ENCODE measurements around the gene PAPPA2.
A peak's percentile ranks its signal among the peaks of the same experiment; 100 is the strongest.

PAPPA2 gene

DNA sequence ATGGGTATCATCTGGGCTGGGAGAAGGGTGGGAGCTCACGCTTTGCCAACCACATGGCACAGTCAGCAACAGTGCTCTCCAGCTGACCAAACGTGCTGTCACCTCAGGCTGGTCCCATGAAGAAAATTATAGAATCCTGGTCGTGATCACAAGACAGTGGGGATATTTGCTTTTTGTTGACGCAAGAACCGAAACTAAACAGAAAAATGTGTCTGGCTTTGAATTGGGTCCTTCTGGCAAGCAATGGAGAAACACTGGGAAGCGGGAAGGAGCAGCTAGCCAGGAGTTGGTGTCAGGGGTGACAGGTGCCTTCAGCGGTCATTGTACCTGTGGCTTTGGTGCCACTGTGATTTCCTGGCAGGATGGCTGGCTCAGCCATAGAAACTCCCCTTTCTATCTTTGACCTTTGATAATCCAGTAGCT is 304.8 kb downstream of the PAPPA2 start:
- peak; percentile 16 for DNase-seq (ENCODE audit: low spot score)

DNA sequence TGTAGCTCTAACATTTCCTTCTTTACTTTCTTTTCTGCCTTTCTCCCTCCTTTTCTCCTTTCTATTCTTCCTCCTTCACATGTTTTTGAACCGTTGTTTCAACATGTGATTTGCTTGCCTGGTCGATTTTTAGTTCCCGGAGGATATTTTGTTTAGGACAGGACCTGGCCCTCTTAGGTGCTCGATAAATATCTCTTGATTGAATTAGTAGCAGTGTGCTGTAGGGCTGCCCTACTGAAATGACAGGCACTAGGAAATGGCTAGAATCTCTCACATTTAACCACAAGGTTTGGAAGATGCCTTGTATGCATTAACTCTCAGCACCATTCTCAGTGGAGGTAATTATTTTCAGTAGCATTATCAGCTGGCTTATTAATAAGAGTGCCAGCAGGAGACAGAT is 305.6 kb downstream of the PAPPA2 start:
- DNase-seq (ENCODE audit: low spot score), result no peak

DNA sequence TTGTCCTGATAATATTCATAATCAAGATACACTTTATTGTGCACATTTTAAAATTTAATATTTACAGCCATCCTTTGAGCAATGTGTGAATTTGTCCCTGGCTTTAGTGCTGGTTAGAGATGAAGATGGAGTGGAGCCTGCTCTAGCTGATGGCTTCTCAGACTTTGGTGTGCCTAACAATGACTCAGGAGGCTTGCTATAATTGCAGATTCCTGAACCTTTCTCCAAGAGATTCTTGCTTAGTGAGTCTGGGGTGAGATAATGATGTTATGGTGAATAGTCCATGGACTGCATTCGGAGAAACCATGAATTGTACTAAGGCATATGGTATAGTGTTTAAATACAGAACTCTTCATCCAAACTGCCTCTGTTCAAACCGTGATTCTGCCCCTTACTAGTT is 307.1 kb downstream of the PAPPA2 start:
- peak; percentile 56 for DNase-seq (ENCODE audit: low spot score)

DNA sequence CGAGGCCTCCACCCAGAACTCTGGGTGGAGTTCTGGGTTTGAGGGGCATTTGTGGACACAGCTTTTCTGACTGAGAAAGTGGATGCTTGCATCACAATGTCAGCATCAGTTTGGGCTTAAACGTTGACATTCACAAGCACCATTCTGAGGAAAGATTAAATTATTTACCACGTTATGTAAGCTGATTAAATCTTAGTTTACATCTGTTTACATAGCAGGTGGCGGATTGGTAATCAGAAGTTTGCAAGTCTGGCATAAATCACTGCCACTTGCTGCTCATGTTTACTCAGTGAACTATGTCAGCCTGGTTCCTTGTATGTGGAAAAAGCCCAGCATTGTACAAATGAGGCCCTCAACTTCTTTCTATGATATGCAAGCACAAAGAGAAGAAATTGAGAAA is 310.1 kb downstream of the PAPPA2 start:
- DNase-seq (ENCODE audit: low spot score), result no peak

DNA sequence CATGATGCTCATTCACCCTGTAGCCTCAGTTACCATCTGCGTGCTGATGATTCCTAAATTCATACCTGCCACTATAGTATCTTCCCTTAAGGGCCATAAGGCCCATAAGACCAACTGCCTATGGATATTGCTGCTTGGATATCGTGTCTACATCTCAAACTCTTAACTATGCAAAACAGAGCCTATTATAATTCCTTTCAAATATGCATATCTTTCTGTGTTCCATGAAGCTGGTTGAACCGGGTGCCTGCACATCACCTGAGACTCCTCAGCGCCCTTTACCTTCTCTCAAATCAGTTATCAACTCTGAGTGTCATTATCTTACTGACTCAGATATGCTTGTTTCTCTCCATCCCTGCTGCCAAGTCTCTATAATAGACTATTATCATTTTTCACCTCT is 311.2 kb downstream of the PAPPA2 start:
- no peak for DNase-seq (ENCODE audit: low spot score)

DNA sequence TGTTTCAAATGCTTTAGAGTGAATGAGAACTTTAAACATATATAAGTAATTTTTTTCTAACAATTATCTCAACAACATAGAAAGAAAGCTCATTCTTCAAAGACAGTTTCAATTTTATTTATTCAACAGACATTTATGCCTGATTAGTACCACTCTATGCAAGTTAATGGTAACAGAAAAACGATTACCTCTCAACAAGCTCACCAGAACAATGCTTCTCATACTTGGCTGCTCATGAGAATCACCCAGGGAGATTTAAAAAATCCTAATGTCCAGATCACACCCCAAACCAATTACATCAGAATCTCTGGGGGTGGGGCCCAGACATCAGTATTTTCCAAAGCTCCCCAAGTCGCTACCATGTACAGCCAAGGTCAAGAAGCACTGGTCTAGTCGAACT is 312.4 kb downstream of the PAPPA2 start:
- no peak for DNase-seq (ENCODE audit: low spot score)

DNA sequence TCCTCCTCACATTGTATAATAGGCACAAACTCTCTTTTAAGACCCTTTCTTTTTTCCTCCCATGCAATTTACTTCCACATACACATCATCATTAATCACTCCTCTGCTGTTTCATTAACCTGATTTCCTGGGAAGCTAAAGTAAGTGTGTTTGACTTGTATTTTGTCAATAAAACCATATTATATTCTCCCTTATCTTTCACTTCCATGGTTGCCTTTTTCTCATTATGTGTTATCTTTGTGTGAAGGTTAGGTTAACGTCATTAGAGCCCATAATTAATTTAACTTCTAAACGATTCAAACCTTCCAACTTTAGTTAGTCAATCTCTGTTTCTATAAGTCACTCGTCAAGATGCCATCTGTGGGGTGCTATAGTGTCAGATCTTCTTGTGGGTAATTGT is 313.0 kb downstream of the PAPPA2 start:
- DNase-seq (ENCODE audit: low spot score), result no peak

DNA sequence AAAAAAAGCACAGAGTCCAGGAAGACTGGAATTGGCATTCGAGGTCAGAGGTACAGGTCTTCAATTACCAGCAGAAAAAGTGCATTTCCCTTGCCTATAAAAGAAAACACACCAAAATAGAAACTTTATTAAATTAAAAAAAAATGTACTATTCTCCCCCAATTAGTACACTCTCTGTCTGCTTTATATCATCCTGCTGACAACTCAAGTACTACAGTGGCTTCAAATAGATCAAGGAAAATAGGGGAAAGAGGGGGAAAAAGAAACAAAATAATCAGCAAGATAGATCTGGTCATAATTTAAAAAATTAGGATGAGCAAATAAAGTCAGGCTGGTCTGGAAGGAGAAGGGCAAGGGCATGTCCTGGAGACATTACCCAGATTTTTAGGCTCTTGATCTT is 315.1 kb downstream of the PAPPA2 start:
- no peak for DNase-seq (ENCODE audit: low spot score)

DNA sequence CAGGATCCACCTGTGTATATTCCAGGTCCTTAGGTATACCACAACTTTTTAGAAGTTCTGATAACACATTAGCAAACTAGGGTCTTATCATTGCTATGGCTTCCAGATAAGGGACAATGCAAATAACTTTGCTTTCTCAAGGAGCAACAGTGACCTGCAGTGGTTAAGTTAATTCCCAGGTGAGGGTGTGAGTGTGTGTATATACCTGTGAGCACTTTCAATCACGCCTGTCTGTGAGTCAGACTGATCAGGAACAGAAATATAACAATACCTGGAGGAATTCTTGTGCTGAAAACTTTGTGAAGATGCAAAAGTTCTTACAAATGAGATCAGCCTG is 317.0 kb downstream of the PAPPA2 start:
- DNase-seq (ENCODE audit: low spot score), result no peak

DNA sequence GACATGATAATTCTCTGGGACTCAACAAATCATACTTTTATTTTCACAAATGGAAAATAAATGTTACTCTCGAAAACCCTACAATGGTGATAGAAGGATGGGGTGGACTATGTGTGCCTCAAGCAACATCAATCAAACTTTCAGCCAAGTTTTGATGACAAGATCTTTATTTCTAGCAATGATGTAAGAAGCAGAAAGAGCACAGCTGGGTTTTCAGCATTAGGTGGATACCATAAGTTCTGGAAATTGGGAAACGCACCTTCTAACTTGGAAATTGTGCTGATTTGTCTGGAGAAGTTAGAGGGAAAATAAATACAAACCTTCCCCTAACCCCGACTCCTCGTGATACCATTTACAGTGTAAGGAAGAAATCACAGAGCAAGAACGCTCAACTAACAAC is 320.3 kb downstream of the PAPPA2 start:
- DNase-seq (ENCODE audit: low spot score), result no peak

DNA sequence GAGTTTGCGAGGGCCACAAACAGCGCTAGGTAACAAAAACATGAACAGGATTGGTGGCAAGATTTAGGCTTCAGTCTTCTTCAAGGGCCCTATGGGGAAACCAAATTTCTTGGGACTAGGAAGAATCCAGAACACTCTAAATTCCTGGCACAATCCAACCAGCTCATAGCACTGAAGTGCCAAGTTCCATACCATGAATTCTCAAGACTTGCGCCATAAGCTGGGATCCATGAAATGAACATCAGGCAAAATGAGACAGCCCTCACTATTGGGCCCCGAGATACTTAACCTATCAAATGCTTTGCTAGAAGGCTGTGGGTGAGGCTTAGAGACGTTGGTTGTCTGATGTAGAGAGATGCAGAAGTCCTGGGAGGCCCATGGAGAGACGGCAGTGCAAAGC is 322.1 kb downstream of the PAPPA2 start:
- DNase-seq (ENCODE audit: low spot score), result no peak

DNA sequence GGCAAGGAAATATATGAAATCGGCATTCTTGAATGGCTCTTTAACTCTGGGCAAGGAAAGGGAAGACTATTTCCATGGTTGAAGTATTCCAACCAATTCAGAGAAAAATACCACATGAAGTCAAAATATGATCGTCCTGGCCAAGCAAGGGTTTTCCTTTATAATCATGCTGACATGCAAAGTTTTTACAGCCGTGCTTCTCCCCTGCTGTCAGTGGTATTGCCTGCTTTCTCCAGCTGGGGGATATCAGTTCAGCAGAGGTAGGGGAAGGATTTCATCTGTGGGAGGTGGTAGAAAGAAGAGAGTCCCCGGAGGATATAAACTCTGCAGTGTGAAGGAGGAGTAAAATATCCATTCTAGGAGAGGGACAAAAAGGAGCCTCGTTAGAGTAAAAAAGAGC is 322.8 kb downstream of the PAPPA2 start:
- no peak for DNase-seq (ENCODE audit: low spot score)

DNA sequence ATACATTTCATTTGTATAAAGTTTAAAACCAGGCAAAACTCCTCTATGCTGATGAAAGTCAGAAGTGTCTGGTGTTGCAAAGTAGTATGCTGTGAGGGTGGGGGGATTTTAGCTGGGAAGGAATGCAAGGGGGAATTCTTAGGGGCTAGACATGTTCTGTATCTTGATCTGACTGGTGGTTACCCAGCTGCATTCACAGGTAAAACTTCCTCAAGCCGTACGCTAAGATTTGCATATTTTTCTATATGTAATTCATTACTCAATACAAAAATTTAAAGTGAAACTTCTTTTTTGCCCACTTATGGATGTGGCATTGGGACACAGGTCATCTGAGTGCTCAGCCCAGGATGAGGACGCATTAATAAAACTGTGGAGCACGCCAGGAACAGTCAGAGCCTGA is 323.3 kb downstream of the PAPPA2 start:
- no peak for DNase-seq (ENCODE audit: low spot score)

DNA sequence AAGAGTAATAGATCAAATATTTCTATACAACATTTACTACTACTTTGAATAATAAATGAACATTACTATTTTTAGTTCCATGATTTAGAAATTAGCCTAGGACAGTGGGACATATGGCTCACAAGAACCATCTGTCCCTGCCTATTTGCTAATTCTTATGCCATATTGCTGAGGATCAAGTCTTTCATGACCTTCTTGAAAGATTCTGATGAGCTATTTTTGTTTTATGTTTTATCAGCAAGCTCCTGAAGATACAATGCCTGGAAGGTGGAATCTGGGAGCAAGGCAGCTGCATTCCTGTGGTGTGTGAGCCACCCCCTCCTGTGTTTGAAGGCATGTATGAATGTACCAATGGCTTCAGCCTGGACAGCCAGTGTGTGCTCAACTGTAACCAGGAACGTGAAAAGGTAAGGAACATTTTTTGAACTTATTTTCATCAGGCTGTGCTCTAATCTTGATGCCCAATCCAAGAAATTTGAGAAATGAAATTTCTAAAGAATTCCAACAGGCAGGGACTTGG is 326.7 kb downstream of the PAPPA2 start:
- DNase-seq (ENCODE audit: low spot score), result peak; percentile 65

DNA sequence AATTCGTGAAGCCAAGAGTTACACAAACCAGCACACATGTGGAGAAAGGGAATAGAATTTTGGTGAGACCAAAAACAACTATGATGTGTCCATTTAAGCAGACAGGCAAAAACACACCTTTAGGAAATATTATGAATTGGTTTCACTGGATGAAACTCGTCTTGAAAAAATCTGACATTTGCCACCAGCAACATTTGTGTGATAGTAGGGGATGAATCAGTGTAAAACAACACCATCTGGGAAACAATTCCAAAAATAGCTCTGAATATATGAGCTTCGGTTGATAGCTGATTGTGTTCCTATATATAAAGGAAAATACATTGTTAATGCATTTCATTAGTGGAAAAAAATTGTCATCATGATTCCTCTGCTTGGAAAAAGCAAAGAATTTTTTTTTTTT is 327.8 kb downstream of the PAPPA2 start:
- no peak for DNase-seq (ENCODE audit: low spot score)

DNA sequence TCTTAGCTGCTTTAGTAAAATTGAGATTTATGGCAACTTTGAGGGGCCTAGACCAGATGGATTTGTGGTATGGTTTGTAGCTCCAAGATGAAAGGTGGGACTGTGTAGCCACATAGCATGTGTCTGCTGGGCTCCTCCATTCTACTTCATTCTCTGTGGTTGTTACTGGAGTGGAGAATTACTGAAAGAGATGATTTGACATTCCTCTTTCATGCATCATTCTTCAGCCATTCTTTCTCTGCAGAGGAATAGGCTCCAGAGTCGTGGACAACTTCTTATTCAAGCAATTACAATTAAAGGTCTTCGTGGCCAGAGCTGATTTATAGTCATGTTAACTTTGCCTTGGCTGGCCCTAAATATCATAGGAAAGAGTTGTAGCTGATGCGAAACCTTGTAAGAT is 328.9 kb downstream of the PAPPA2 start:
- DNase-seq (ENCODE audit: low spot score), result peak; percentile 51

DNA sequence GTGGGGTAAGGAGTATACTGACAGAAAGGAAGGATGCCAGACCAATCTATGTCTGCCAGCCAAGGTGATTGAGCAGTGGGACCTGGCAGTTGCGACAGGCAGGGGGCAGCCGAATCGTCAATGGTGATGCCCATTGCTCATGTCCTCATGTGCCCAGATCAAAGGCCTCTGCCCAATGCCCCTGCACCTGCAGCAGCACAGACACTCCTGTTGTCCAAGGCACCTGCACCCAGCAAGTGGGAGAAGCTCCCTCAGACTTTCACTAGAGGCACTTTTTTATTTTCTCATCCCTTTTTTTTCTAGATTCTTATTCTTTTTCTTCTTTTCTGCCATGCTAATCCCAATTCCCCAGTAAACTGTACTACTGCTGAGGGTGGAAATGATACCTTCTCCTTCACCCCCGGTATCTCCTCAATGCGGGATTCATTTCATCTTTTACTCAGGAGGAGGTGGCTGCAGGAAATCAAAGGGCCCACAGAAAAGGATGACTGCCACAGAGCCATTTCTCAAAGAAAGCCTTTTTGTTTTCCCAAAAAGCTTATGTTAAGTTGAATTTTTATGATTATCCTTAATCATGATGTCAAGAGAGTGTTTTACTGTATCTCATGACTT is 332.0 kb downstream of the PAPPA2 start:
- no peak for DNase-seq (ENCODE audit: low spot score)

DNA sequence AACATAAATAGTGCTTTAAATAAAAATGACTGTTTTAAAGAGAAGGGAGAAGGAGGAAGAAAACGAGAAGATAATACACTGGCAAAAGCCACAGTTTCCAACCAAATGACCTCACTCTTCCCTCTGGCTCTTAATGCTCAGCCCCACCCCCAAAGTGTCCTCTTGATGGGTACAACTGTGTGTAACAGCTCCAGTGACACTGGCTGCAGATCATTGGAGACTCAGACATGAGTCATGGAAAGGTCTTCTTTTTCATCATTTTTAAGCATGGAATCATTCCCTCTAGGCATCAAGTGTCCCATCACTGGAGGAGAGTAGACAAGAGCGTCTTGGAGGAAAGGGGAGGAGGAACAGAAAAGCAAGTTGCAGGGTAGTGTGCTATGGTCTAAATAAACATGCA is 333.0 kb downstream of the PAPPA2 start:
- DNase-seq (ENCODE audit: low spot score), result peak; percentile 44

DNA sequence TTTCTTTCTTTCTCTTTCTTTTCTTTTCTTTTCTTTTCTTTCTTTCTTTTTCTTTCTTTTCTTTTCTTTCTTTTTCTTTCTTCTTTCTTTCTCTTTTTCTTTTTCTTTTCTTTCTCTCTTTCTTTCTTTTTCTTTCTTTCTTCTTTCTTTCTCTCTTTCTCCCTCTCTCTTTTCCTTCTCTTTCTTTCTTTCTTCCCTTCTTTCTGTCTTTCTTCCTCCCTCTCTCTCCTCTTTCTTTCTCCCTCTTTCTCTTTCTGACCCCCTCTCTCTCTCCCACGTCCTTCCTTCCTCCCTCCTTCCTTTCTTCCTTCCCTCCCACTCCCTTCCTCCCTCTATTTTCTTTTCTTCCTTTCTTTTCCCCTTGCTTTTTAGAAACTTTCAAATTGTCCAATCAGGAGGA is 333.6 kb downstream of the PAPPA2 start:
- no peak for DNase-seq (ENCODE audit: low spot score)

DNA sequence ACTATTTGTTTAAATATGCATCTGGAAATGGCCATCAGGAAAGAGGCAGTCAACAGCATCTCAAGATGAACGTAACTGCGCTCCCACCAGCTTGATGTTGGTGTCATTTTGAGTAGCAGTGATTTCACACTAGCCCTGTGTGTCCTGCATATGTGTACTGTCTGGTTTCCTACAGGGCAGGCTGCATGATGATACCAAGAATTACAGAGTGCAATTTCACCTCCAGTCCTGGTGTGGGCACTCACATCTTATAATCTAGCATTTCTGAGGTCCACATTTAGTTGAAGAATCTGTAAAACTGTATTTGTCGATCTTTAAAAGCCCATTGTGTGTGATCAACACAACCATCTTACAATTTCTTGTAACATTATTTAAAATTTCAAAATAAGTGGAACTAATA is 336.4 kb downstream of the PAPPA2 start:
- no peak for DNase-seq (ENCODE audit: low spot score)

DNA sequence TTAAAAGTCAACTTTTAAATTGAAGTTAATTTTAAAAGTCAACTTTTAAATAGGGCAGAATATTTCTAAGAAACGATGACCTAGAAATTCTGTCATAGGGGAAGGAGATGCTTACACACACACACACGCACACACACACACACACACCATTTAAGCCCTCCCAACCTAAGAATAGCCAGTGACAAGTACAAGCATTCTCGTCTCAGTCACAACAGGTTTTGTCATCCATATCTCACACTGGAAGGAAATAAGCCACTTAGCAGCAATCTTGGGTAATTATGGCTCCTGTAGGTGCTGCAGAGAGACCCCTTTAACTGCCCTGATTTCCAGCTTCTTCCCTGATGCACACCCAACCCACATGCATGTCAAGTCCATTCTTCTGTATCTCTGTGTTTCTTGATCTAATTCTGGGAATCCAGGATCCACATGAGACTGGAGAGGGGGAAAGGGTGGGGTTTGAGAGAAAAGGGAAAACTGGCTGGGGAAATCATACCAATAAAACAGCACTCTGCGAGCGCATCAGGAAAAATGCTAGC is 338.1 kb downstream of the PAPPA2 start:
- no peak for DNase-seq (ENCODE audit: low spot score)

DNA sequence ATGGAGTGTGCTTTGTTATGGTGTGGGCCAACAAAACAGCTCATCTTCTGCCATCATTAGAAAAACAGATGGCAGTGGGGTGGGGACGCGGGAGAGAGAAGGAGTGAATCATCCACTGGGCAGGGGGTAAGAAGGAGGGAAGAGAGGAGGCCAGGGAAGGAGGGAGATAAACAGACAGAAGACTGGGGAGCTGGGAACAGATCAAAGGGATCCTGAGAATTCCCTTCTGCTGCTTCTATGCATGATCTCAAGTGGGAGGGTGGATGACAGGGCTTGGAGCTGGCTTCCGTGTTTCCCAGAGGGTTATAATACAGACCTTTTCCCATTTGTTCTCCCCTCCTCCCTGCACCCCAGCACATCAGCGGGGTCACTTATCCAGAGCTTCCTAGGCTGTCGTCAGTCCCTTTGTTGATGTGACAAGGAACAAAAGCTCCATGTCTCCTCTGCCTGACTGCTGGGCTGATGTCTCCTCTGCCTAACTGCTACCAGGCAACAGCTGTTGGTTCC is 338.6 kb downstream of the PAPPA2 start:
- DNase-seq (ENCODE audit: low spot score), result peak; percentile 79

DNA sequence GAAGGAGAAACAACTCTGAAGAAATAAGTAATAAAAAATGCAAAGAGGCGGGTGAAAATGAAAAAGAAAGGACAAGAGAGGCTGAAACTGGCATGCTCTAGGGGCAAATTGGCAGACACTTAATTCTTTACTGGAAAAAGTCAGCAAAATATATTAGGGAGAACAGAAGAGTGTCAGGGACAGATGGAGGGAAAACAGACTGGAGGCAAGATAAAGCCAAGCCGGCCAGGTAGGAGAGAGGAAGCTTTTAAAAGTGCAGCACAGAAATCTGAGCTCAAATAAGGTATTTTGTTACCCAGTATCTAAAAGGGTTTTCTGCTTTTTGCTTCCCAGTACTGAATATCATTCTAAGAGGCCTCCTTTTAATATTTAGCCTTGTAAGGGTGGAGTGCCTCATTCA is 339.3 kb downstream of the PAPPA2 start:
- DNase-seq (ENCODE audit: low spot score), result no peak

DNA sequence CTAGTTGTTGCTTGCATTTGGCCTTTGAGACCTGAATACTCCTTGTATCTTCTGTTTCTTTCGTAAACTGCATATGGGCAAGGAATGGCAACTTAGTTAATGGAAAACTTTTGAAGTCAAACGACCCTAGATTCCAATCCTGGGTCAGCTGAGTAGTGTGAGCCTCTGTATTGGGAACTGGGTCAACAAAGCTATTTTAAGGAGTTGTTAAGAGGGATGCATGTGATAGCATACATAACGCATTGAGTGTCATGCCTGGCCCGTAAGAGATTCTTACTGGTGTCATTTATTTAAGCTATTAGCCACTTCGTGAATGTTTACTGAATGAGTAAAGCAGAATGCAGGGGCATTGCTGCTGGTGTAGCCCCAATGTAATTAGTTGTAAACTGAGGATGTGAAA is 340.1 kb downstream of the PAPPA2 start:
- DNase-seq (ENCODE audit: low spot score), result no peak
